ENCODE results near the gene TMED7.
A peak's percentile ranks its signal among the peaks of the same experiment; 100 is the strongest.
"Not testable (repeated sequence)": the region's sequence is repeated elsewhere in the genome, so short reads cannot be mapped to it uniquely, and the experiment has no call there.

The TMED7 gene

GRCh38 chr5:115625579-115626444 is at the start of gene TMED7:
Gene TMED7 (minus strand): TSS chr5:115626036. CDS start chr5:115625792, 244 bp downstream.
- no peak for TF ChIP-seq CTCF (IDR thresholded peaks at IDR 0.05; ENCODE audit: control insufficient read depth, insufficient read depth, low read depth, low read length, missing control alignments)
- H3K4me3 ChIP-seq (ENCODE audit: control insufficient read depth, low read depth, low read length): peak within 1 kb of the TSS; percentile 96
- DNase-seq (ENCODE audit: low read depth): peak; percentile 87

- not testable (repeated sequence) for H3K4me3 ChIP-seq (ENCODE audit: control insufficient read depth, low read depth, low read length); DNase-seq (ENCODE audit: low read depth)
Observed at GRCh38 chr5:115674782-115675181, 48.9 kb upstream of the TMED7 start.

GRCh38 chr5:115673596-115673995 is 47.8 kb upstream of the TMED7 start:
- TF ChIP-seq CTCF (IDR thresholded peaks at IDR 0.05; ENCODE audit: control insufficient read depth, insufficient read depth, low read depth, low read length, missing control alignments): no peak
- no peak overlapping the region for H3K4me3 ChIP-seq (ENCODE audit: control insufficient read depth, low read depth, low read length)
- no peak for DNase-seq (ENCODE audit: low read depth)

- DNase-seq (ENCODE audit: low read depth): no peak
- TF ChIP-seq CTCF (IDR thresholded peaks at IDR 0.05; ENCODE audit: control insufficient read depth, insufficient read depth, low read depth, low read length, missing control alignments): no peak
- no peak overlapping the region for H3K4me3 ChIP-seq (ENCODE audit: control insufficient read depth, low read depth, low read length)
Observed at GRCh38 chr5:115671939-115672338, 46.1 kb upstream of the TMED7 start.

- no peak for DNase-seq (ENCODE audit: low read depth)
- H3K4me3 ChIP-seq (ENCODE audit: control insufficient read depth, low read depth, low read length): no peak overlapping the region
- no peak for TF ChIP-seq CTCF (IDR thresholded peaks at IDR 0.05; ENCODE audit: control insufficient read depth, insufficient read depth, low read depth, low read length, missing control alignments)
Observed at GRCh38 chr5:115666023-115666422, 40.2 kb upstream of the TMED7 start.

GRCh38 chr5:115661563-115661962 is 35.7 kb upstream of the TMED7 start:
- H3K4me3 ChIP-seq (ENCODE audit: control insufficient read depth, low read depth, low read length): no peak overlapping the region
- DNase-seq (ENCODE audit: low read depth): no peak
- TF ChIP-seq CTCF (IDR thresholded peaks at IDR 0.05; ENCODE audit: control insufficient read depth, insufficient read depth, low read depth, low read length, missing control alignments): no peak

- no peak for DNase-seq (ENCODE audit: low read depth)
- no peak for TF ChIP-seq CTCF (IDR thresholded peaks at IDR 0.05; ENCODE audit: control insufficient read depth, insufficient read depth, low read depth, low read length, missing control alignments)
- no peak overlapping the region for H3K4me3 ChIP-seq (ENCODE audit: control insufficient read depth, low read depth, low read length)
Observed at GRCh38 chr5:115661101-115661500, 35.3 kb upstream of the TMED7 start.

All from AG09309 (cell line).